ENCODE data around the gene USP10. TPM values are rescaled to one million over a fixed set of nuclear protein-coding genes. Genes with fewer than 3 reads are reported as not detected.

The USP10 gene
- total RNA-seq, 1 experiment from 2014 or later = 203 TPM

DNA sequence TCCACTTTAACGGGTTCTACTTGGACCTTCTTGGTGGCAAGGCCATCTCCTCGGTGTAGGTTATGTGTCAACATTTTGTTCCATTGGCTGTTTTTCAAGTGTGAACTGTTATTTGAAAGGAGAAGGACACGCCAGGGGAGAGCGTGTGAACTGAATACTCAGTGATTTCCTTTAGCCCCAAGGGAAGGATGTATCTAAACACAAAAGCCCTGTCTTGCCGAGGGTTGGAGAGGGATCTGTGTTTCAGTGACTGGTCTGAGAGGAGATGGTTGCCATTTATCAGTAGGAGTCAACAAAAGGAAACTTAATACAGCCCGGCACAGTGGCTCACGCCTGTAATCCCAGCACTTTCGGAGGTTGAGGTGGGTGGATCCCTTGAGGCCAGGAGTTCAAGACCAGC lies 50.0 kb downstream of the USP10 start:
- Histone ChIP-seq H3K9me3 (ENCODE audit: control insufficient read depth, low read depth, low read length) (no peaks in the 10 kb centered on the region), H3K14ac (ENCODE audit: insufficient read depth, low read length) (no peak overlapping the region), H4K8ac (replicated peaks; ENCODE audit: insufficient read length, low read depth, low read length) (no peak overlapping the region), H3K27ac (ENCODE audit: insufficient read length, low read depth, low read length) (no peak overlapping the region), H3K27me3 (ENCODE audit: insufficient read depth, low read length) (no peaks in the 10 kb centered on the region), H2AFZ (ENCODE audit: low read length) (no peak overlapping the region), H3K4me2 (ENCODE audit: insufficient read depth, insufficient read length, low read length) (no peak overlapping the region), H4K5ac (ENCODE audit: insufficient read length, low read depth, low read length) (no peak overlapping the region), H3K56ac (ENCODE audit: insufficient read length, low read depth, low read length) (no peak overlapping the region), H3K79me1 (ENCODE audit: insufficient read depth, low read depth, low read length, poor library complexity, severe bottlenecking) (no peaks in the 10 kb centered on the region), H2AK5ac (ENCODE audit: insufficient read length, low read length) (no peak overlapping the region), H3K4ac (ENCODE audit: low read depth, low read length) (no peak overlapping the region), H2BK120ac (ENCODE audit: low read depth, low read length, poor library complexity, severe bottlenecking) (no peak overlapping the region), H4K20me1 (ENCODE audit: control insufficient read depth, insufficient read depth, insufficient read length) (no peaks in the 10 kb centered on the region), H3T11ph (ENCODE audit: low read length) (no peak overlapping the region), H3K4me1 (ENCODE audit: insufficient read depth, low read length) (no peaks in the 10 kb centered on the region; the same call in 1 of the 2 replicates), H3K79me2 (ENCODE audit: insufficient read depth, low read length) (peaks cover 15% of the 10 kb centered on the region; the same call in 1 of the 2 replicates), H2BK20ac (ENCODE audit: low read depth, low read length, poor library complexity, severe bottlenecking) (no peak overlapping the region), H2BK15ac (ENCODE audit: low read depth, low read length) (no peak overlapping the region), H3K9ac (ENCODE audit: extremely low read depth, insufficient read length, low read length) (no peak overlapping the region), H3K18ac (ENCODE audit: insufficient read length, low read depth, low read length) (no peak overlapping the region), H2BK12ac (ENCODE audit: insufficient read length, low read depth, low read length) (no peak overlapping the region), H4K91ac (ENCODE audit: insufficient read length, low read depth, low read length) (no peak overlapping the region), H3K23ac (ENCODE audit: insufficient read length, low read depth, low read length) (no peak overlapping the region), H2BK5ac (ENCODE audit: insufficient read length, low read length) (no peak overlapping the region), H3K23me2 (ENCODE audit: insufficient read length, low read depth, low read length, poor library complexity, severe bottlenecking) (no peaks in the 10 kb centered on the region)
- H3K4me1 Mint-ChIP-seq = peaks cover 13 to 14% of the 10 kb centered on the region in 2 experiments
- H3K9me3 Mint-ChIP-seq = no peaks in the 10 kb centered on the region
- H3K4me3 Mint-ChIP-seq = no peak overlapping the region
- no CpG with 5 or more reads among the region's 8 CpGs for WGBS (ENCODE audit: extremely low coverage, insufficient read length, low lambda C conversion rate)
- H3K36me3 Mint-ChIP-seq (ENCODE audit: insufficient read depth in 1 of 3, low read depth in 3 of 3) = peaks cover 3 to 22% (median 19%) of the 10 kb centered on the region in 3 experiments; a peak in 6 of 7 replicates
- peak overlapping the region in 2 of 3 experiments; percentile 7 to 13; a peak in 2 of 7 replicates for H3K27ac Mint-ChIP-seq
- no peaks in the 10 kb centered on the region for H3K27me3 Mint-ChIP-seq (ENCODE audit: low read depth)
- DNase-seq = no peak
- TF ChIP-seq, protein P1, sequence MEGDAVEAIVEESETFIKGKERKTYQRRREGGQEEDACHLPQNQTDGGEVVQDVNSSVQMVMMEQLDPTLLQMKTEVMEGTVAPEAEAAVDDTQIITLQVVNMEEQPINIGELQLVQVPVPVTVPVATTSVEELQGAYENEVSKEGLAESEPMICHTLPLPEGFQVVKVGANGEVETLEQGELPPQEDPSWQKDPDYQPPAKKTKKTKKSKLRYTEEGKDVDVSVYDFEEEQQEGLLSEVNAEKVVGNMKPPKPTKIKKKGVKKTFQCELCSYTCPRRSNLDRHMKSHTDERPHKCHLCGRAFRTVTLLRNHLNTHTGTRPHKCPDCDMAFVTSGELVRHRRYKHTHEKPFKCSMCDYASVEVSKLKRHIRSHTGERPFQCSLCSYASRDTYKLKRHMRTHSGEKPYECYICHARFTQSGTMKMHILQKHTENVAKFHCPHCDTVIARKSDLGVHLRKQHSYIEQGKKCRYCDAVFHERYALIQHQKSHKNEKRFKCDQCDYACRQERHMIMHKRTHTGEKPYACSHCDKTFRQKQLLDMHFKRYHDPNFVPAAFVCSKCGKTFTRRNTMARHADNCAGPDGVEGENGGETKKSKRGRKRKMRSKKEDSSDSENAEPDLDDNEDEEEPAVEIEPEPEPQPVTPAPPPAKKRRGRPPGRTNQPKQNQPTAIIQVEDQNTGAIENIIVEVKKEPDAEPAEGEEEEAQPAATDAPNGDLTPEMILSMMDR (conservative IDR thresholded peaks at IDR 0.05) = no peak

Measured in H9 (cell line).